IPS DF 19.7 (cell line): ENCODE data around the gene IGFBP2.

Experiments used
- DNase-seq: peaks from one replicate; pipeline ENCODE4 v3.0.0-alpha.2; 2013; ENCODE audit warnings: low read depth, low spot score

IGFBP2 gene

DNA sequence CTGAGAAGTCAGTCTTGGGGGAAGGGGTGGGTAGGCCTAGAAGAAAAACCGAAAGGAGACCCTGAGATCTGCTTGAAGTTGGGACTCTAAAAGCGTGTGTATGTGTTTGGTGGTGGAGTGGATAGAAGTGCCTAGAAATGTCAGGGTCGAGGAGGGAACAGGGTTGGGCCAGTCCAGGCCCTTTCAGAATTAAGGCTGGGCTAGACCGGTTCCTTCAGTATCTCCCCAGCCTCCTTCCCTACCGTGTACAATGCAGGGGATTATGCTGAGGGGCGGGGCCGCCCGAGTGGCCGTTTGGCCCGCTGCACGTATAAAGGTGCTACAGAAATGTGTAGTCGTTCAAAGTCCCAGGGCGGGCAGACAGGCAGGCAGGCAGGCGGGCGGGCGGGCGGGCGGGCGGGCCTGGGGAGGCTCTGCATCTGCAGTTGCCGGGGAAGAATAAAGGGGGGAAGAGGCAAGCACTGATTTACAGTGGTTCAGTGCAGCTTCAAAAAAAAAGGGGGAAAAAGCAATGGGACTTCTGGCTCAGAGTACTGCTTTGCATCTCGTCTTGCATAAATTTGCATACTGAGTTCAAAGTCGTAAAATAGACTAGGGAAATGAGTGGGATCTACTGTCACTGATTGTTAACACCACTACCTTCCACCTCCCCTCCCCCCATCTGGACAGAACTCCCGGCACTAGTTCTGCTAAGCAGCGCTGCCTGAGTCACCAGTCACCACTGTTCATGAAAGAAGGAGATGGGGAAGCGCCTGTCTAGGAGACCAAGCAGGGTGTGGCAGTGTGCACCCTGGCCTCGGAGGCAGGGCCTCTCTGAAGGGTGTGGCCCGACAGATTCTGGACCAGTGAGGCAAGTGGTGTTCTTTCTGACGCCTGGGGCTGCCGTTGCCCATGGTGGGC is 3.6 kb downstream of the IGFBP2 start:
- no peak for DNase-seq

DNA sequence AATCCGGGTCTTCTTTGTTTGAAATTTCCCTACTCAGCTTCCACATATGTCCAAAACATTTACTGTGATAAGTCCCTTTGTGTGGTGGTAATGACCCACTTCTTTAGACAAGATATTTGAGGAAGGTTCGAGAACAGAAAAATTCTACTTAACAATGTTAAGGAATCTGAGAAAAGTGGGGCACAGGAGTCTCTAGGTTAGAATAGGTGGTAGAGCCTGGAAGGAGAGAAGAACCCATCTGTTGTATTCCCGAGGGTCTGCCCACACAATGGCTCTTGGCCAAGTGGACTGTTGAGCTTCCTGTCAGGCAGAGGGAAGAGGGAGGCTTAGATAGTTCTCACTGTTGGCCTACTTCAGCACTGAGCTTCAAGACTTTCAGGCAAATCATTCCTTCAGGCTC is 4.3 kb downstream of the IGFBP2 start:
- DNase-seq = no peak

DNA sequence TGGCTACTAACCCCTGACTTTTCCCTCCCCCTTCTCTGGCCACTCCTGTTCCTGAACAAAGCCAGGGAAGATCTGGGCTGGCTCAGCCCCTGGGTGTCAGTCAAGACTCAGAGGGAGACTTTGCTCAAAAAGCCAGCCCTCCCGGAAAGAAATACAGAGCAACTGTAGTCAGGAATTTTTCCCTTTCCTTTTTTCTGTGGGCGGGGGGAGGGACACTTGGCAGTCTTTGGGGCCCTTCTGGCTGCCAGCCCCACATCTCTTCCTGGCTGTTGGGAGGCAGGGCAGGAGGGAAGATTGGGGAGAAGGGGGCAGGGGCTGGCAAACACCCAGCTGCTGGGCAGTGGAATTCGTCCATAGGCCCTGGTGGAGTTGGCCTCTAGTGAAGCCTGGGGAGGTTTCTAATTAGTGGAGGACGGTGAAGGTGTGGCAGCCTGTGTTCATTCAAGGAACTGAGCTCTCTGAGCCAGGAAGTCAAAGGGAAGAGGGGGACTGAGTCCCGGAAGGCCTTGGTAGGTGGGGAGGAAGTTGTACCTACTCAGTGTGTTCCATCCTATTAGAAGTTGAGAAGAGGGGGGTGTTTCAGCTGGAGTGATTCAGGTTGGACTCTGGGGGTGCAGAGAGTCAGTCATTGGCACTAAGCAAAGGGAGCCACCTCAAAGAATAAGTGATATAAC is 10.9 kb downstream of the IGFBP2 start:
- no peak for DNase-seq

DNA sequence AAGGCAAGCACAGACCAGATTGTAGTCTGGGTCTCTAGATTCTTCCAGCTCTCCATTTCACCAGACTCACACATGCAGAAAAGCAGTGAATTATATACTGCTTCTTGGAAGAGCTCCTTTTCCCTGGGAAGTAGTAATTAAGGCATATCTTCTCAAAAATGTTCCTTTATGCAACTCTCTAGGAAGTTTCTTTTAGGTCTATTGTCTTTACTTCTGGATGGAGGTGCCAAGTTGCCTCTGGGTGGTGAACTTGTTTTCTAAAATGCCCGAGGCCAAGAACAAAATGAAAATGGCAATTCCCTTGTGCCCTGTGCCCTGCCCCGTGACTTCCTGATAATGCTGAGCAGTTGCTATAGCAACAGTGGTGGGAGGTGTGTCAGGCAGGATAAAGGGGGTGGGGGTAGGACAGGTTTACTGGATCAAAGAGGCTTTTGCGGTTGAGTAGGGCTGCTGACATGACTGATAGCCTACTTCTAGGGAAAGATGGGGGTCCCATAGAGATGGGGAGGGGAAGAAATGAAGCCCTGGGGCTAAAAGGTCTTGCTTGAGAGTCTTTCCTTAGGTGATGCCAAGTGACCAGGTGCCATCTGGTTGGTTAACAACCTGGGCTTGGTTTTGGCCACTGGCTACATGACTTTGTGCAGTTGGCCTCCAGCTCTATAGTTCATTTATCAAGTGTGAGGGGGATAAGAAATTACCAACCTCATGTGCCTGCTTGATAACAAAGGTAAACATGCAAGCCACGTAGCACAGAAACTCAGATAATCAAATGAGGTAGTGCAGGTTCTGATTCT is 11.8 kb downstream of the IGFBP2 start:
- DNase-seq = no peak

DNA sequence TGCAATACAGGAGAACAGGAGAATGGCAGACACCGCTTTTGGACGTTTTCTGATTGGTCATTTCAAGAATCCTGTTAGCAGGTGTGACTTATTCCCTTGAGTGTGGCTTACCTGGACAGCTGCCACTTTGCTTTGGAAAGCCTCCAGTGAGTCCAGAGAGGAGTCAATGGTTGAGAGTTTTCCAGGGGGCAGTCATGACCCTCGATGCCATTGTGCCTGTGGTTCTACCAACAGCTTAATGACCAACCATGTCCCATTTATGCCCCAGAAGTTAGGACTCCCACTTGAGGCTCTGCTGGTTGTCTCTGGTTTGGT is 12.4 kb downstream of the IGFBP2 start:
- DNase-seq = no peak

DNA sequence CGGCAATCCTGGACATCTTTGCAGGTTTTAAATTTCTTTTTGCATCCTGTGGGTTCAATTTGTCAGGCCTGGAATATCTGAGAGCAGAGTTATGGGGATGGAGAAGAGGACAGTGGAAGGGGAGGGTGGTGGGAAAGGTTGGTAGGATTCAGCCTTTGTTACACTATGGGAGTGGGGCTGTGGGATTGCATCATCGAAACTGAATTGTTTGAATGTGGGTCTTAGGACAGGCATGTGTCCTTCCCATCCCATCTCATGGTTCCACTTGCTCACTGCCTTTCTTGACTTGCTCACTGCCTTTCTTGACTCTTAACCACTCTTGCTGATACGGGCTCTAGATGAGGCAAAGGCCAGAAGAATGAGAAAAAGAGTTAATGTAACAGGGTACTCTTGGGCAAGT is 12.9 kb downstream of the IGFBP2 start:
- no peak for DNase-seq

DNA sequence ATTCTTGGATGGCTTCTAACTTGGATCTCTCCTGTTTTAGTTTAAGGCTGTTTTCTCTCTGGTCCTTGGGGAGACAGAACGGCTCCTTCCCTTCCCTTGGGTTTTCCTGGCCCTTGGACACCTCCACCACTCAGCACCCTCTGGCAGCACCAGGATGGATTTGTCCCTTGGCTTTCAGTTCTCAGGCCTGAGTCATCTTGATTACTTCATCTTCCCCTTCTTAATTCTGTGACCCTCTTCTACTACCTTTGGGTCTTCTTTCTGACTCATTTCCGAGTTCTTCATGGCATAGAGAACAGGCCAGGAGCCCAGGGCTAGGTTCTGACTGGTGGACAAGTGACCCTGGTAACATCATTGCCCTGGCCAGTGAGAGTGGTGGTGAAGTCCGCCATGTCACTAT is 14.9 kb downstream of the IGFBP2 start:
- no peak for DNase-seq

DNA sequence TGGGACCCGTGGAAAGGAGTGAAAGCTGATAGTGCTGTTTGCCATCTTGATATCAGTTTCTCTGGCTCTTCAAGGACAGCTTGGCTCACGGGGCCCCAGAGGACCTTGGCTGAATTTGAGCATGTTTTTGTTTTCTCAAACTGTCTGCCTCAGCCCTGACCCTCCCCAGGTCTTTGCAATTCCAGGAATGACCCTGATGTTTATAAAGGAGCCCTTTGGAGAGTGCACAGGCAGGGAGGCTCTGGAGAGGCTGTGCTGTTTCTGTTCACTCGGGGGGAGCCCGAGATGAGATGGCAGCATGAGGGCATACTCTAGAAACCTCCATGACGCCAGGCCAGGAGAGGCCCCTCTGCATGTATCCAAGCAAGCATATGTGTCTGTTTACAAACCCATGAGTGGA is 16.4 kb downstream of the IGFBP2 start:
- DNase-seq = no peak

DNA sequence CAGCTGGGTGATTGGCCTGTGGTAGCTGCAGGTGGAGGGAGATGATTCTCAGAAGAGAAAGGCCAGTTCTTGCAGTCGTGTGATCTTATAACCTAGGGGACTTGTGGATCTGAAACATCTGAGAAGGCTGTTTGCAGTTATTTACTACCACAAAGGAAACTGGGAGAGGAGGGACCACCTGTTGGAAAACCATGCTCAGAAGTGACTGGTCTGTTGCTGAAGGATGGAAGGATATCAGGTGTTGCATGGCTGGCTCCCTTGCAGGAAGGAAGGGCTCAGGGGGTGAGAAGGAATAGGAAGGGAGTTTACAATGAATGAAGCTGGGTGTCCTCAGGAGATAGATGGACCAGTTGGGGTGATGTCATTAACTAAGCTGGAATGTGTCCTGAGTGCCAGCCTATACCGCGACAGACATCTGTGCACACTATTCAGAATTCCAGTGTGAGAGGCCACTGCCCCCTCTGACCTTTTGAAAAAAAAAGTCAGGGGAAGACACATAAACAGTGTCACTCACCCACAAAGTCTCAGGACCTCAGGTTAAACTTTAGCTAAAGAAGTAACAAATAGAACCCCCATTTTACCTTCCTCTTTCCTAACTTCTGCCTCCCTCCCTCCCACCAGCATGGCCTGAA is 17.5 kb downstream of the IGFBP2 start:
- no peak for DNase-seq

DNA sequence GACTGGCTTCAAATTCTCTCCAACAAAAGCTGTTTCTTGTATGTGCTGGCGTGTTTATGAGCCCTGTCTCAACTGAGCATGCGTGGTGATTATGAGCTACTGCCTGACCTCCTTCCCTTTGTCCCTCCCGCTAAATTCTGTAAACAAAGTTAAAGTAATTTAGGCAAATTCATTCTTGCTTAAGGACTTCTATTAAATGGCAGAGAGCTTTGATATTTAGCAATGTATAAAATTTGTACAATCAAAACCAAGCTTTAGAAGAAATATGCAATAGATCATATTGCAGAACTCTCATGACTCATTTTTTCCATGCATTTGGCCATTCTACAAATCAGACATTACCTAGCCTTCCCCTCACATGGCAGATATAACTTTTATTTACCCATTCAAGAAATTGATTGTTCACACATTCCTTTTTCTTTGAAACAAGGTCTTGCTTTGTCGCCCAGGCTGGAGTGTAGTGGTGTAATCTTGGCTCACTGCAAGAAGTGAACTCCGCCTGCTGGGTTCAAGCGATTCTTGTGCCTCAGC is 18.2 kb downstream of the IGFBP2 start:
- DNase-seq = no peak

DNA sequence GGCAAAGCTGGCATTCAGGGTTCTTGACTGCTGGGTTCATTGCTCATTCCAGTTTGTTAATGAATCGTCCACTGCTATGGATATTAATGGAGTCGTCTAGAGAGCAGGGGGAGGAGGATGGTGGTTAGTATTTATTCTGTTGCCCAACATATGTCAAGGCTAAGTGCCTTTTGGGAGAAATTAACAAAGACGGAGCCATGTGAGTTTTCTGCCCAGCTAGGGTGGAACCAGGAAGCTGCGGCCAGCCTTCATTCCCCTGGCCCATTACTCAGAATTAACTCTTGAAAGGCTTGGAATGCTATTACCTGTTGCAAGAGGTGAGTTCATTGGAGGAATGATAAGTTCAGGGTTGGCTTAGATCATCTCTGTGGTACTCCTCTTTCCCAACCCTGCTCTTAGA is 19.3 kb downstream of the IGFBP2 start:
- no peak for DNase-seq

DNA sequence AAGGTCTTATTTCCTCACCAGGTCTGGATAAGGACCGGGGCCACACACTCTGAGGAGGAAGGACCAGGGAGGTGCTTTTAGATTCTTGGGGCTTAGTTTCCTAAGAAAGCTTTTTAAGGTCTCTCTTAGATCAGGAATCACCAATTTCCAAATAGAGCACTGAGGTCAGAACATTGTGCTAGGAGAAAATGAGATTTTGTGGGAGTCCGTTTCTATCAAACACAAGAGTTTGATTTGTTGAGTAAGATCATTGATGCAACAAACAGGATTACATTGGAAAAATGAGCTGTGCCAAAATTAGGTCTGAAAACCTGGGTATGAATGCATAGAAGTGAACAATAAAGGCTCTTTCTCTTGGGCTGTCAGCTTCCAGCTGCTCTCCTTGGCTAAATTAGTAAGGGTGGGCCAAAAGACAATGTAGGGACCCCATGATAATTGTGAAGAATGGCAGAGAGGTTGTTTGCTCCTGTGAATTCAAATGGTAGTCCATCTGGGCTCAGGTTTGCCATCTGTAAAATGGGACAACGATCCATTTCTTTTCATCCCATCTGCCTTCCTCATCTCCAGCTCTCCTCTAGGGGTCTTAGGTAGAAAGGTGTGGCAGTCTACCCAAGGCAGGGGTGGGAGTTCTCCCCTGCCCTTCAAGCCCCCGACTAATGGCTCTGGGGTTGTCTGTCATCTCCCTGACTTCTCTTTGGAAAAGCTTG is 20.0 kb downstream of the IGFBP2 start:
- DNase-seq = no peak

DNA sequence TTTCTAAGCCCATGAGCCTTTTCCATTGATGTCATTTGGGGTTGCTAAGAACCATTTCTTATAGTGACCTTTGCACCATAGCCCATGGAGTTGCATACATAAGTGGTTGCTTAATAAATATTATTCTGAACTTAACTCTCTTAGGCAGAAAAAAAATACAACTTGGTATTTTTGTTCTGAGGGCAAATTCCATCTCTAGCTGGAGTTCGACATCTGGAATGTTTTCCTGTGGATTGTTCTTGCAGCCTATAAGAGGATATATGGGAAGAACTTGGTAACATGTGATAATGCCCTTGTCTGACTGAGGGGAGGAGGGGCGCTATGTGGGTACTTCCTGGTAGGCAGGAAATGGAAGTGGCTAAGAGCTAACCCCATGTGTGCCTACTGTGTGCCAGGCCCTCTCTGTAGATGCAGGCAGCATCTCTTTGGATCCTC is 20.7 kb downstream of the IGFBP2 start:
- no peak for DNase-seq

DNA sequence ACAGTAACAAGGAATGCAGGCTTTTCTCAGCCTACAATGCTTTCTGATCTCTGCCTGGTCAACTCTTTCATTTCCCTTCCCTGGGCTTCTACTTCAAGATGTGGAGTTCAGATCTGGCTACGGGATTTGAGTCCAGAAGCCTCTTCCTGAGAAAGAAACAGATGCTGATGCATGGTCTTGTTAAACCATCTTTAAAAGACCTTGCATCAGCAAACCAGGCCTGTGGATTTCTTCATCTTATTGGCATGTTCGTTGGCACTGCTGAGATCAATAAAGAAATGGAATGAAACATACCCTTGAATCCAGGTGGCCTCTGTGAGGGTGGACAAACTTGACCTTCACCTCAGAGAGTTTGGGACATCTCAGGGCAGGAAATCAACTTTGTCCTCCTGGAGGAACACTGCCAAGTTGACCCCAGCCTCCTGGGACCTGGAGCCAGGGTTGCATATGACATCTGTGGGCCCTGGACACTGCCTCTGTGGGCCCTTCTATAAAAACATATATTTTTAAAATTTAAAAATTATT is 21.4 kb downstream of the IGFBP2 start:
- DNase-seq = no peak

DNA sequence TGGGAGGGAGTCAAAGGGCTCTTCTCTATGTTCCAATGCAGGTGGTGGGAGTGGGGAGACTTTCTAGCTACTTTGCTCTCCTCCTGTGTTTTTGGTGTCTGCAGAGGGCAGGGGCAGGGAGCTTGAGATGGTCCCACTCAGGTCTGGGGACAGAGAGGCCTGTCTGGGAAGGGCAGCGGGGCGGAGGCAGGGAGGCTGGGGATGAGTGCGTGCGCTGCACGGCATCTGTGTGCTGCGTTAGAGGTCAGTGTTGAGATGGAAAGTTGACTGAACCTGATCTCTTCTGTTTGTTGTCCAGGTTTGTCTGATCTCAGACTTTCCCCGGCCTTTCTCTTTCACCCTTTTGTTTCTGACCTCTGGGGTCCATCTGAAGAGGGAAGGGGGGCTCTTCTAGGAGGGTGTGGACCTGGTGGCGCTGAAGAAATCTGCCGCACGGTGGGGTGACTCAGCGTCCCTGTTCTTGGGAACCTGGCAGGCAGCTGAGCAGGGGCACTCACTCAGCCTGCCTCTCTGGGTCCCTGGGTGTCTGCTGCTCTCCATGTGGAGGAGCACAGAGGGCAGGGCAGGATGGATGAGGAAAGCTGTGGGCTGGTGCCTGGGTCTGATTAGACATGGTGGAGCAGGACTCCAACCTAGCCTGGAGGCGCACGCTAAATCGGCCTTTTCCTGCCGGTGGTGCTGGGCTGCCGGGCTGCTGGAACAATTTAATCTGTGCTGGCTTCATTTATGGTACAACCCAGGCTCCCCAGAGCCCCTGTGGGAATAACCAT is 24.1 kb downstream of the IGFBP2 start:
- DNase-seq = no peak

DNA sequence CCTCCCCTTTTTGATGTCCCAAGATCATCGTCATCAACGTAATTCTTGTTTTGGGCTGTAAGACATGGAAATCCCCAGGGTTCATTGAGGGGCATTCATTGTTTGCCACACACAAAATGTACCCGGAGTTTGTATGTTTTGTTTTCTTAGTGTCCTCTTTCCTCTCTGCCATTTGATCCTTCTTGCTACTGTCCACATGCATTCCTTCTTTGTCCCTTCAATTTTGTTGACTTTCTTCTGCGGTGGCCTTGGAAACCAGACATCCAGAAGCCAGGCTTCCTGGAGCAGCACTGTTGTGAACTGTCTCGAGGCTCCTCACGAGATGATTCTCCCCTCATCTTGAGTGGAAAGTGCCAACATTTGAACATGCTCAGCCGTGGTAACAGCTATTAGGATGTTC is 24.8 kb downstream of the IGFBP2 start:
- no peak for DNase-seq

DNA sequence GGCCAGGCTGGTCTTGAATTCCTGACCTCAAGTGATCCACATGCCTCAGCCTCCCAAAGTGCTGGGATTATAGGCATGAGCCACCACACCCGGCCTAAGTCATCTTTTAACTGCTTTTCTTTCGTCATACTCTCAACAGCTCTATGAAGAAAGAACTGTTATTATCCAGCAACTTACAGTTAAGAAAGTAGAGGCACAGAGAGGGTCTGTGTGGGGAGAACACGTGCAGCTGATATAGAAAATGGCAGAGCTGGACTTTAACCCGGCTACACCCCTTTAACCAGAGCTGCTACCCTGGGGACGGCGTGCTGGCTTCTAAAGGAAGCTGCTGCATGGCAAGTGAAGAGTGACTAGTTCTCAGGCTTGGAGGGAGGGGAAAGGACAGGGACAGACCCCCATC is 25.5 kb downstream of the IGFBP2 start:
- DNase-seq = no peak

DNA sequence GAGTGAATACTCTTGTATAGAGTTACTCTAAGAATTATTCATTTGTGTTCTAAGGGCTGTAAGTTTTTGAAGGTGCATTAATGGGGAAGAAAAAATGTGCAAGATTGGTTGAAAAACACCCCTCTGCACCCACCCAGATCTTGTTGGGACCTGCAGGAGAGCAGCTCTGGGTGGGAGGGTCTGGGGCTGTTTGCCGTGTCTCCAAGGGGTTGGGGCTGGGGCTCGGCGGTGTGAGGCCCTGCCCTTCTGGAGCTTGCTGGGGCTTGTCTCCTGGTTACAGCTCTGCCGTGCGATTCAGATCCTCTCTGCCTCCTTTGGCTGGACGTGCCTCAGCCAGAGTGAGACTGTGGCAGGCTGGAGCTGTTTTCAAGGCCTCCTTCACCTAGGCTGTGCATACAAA is 26.1 kb downstream of the IGFBP2 start:
- DNase-seq = no peak

DNA sequence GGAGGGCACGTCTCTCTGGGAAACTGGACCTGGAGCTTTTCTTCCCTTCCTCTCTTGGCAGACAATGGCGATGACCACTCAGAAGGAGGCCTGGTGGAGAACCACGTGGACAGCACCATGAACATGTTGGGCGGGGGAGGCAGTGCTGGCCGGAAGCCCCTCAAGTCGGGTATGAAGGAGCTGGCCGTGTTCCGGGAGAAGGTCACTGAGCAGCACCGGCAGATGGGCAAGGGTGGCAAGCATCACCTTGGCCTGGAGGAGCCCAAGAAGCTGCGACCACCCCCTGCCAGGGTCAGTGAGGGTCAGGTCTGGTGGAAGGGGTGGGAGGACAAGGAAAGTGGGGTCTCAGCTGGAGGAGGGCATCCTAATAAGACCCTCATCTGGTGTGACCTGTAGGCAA is 27.3 kb downstream of the IGFBP2 start:
- DNase-seq = no peak

DNA sequence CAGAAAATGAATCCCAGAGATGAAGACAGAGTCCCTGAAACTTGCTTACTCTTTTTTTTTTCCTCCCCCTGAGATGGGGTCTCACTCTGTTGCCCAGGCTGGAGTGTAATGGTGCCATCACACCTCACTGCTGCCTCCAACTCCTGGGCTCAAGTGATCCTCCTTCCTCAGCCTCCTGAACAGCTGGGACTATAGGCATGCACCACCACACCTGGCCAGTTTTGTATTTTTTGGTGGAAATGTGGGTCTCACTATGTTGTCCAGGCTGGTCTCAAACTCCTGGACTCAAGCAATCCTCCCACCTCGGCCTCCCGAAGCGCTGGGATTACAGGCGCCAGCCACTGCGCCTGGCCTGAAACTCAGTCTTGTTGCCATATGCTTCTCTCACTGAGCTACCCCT is 27.8 kb downstream of the IGFBP2 start:
- DNase-seq = no peak
